GM21786 (cell line): Measurements from ENCODE around the gene DCK.

ENCODE experiments used
- ATAC-seq: cut with Tn5 transposase; IDR thresholded peaks from one replicate; pipeline ENCODE4 v1.9.1; 2021; ENCODE audit not compliant: unreplicated experiment

Gene DCK

GRCh38 chr4:71062436-71062835 is 69.0 kb downstream of the DCK start:
- ATAC-seq: no peak

DNA sequence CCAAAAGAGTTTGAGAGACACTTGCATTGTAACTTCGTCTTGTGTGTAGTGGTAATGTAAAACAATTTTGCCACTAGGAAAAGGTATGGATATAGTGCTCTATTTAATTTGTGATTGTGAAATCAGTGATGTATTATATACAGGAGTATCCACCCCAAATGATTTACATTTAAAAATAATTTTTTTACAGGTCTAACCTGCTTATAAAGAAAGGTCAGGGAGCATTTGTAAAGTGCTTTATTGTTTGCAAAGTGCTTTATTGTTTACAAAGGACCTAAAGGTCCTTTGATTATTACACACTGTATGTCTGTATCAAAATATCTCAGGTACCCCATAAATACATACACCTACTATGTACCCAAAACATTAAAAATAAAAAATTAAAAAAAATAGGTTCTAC is 70.3 kb downstream of the DCK start:
- no peak for ATAC-seq

GRCh38 chr4:71064521-71064920 is 71.1 kb downstream of the DCK start:
- no peak for ATAC-seq

GRCh38 chr4:71065991-71066510 is 72.6 kb downstream of the DCK start:
- no peak for ATAC-seq

DNA sequence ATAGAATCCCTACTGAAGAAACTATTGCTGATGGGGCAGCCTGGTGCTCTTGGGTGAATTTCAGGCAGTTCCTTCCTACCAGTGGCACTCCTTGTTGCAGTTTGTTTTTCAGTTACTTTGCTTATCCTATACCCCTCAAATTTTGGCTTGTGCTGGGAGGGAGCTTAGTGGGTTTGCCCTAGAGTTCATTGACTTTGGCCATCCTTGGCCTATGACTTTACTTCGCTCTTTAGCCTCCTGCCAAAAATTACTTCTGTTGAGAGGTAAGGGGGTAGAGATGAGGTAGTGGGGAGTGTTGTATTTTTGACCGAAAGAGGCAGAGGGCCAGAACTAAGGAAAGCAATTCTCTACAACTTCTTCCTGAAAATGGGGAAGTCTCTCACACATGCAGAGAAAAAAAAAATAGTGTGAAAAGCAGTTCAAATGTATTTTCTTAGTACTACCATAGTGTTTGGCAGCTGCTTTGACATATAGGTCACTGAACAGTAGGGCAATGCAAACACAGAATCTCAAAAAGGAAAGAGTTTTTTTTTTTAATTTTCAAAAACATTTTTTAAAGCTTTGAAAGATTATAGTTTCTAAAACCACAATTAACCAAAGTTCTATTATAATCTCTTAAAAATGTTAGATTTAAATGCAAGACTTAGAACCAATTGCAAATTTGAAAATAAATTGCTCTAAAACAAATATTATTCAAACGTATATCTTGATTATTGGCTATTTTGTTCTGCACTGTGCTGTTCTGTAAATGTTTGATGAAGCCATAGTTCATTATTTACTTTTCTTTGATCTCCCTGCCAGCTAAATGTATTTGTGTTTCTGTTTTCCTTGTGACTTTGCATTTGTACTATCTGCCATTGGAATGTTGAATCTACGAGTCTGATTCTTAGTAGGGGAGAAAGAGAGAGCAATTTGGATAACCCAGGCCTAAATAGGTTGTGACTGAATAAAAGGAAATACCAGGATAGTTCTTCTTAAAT is 73.6 kb downstream of the DCK start:
- ATAC-seq: no peak

DNA sequence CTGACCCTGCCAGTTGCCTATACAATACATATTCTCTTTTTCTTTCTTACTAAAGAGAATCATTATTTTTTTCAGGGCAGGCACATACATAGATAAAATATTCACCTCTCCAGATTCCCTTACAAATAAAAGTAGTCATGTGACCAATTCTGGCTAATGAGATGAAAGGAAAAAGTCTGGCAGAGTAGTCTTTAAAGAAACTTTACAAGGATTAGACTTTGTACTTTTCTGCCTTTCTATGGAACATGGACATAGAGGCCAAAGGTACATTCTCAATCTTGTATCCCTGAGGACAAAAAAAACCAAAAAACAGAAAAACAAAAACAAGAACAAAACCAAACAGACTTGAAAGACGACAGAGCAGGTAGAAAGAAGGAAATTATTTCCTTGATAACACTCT is 75.6 kb downstream of the DCK start:
- ATAC-seq: no peak

- no peak for ATAC-seq
These were observed 76.6 kb downstream of the DCK start for GRCh38 chr4:71070015-71070414.

DNA sequence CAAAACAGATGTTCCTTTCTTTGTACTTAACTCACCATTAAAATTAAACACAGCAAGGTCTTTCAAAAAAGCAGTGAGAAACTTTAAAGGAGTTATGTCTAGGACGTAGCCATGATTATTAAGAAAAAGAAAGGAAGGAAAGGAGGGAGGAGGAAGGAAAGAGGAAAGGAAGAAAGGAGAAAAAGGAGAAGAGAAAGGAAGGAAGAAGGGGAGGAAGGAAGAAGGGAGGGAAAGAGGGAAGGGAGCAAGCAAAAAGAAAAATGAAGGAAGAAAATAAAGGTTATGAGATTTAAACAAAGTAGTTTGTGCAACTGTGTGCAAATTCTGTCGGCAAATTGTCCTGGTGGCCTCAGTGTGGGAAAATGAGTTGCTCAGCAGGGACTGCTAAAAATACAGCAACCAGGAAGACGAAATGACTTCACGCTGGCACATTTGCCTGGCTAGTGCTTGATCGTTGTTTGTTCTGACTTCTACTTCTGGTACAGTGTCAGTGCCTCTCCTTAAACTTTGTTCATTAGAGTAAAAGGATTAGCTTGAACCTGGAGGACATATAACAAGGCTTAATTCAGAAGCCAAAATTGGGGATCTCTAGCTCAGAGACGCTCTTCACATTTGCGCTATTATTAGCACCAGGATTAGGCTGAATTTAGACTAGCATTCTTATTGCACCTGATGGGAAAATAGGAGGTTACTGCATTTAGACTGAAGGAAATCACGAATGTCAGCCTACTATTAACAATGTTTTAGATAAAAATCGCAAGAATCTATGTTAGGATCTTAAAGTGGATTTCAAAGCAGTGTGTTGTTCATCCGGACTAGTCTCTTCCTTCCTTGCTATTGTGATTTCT is 81.2 kb downstream of the DCK start:
- ATAC-seq: no peak
